ENCODE measurements around the gene CAMKK1. TPM values are rescaled to one million over a fixed set of nuclear protein-coding genes. Genes with fewer than 3 reads are reported as not detected.

The CAMKK1 gene
- total and polyA plus RNA-seq, 11 donors = 2.0 to 6.8 (median 4.2) TPM

DNA sequence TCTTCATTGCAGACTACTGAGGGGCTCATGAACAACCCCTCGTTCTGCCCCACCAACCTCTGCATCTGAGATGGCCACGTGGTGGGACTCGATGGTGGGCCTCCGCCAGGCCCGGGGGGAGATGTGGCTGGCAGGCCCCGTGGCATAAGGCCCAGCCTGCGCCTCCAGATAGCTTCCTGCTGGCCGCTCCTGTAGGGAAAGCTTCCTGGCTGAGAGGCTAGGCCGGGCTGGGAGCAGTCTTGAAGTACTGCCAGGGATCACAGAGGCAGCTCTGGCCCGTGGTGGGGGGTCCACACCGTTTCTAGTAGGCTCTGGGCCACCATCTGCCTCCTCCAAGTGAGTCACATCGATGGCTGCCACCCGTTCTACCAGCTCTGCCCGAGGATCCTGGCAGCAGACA lies 7.6 kb downstream of the CAMKK1 start:
- no peak overlapping the region for H3K4me3 ChIP-seq
- intact Hi-C loops (cut with DNase I) = no loop called here
- no peaks in the 10 kb centered on the region for H3K9me3 ChIP-seq
- DNase-seq = no peak
- ATAC-seq = no peak
- peaks cover 0 to 49% (median 31%) of the 10 kb centered on the region in 12 donors for H3K4me1 ChIP-seq
- peaks cover 0 to 38% (median 16%) of the 10 kb centered on the region in 9 donors for H3K36me3 ChIP-seq
- WGBS, 4 donors = 67 to 80% (median 73%) methylated on average over 3 to 14 of the region's 14 CpGs
- H3K27ac ChIP-seq = no peak overlapping the region
- H3K27me3 ChIP-seq = no peaks in the 10 kb centered on the region
- TF ChIP-seq, protein P1, sequence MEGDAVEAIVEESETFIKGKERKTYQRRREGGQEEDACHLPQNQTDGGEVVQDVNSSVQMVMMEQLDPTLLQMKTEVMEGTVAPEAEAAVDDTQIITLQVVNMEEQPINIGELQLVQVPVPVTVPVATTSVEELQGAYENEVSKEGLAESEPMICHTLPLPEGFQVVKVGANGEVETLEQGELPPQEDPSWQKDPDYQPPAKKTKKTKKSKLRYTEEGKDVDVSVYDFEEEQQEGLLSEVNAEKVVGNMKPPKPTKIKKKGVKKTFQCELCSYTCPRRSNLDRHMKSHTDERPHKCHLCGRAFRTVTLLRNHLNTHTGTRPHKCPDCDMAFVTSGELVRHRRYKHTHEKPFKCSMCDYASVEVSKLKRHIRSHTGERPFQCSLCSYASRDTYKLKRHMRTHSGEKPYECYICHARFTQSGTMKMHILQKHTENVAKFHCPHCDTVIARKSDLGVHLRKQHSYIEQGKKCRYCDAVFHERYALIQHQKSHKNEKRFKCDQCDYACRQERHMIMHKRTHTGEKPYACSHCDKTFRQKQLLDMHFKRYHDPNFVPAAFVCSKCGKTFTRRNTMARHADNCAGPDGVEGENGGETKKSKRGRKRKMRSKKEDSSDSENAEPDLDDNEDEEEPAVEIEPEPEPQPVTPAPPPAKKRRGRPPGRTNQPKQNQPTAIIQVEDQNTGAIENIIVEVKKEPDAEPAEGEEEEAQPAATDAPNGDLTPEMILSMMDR (IDR thresholded peaks at IDR 0.05) = no peak
- TF ChIP-seq POLR2A (IDR thresholded peaks at IDR 0.05) = no peak

- H3K27ac ChIP-seq = no peak overlapping the region
- ATAC-seq (no peak), DNase-seq (no peak)
- TF ChIP-seq, protein P1 (IDR thresholded peaks at IDR 0.05) = no peak
- no peak for TF ChIP-seq POLR2A (IDR thresholded peaks at IDR 0.05)
- peaks cover 0 to 45% (median 26%) of the 10 kb centered on the region in 12 donors for H3K4me1 ChIP-seq
- peaks cover 0 to 40% (median 16%) of the 10 kb centered on the region in 9 donors for H3K36me3 ChIP-seq
- no peak overlapping the region for H3K4me3 ChIP-seq
- no peaks in the 10 kb centered on the region for H3K9me3 ChIP-seq
- H3K27me3 ChIP-seq = no peaks in the 10 kb centered on the region
- intact Hi-C loops (cut with DNase I) = no loop called here
- WGBS, 4 donors = 86 to 97% (median 93%) methylated on average over 12 of the region's 12 CpGs
These were observed 8.7 kb downstream of the CAMKK1 start for GRCh38 chr17:3884188-3884587.

DNA sequence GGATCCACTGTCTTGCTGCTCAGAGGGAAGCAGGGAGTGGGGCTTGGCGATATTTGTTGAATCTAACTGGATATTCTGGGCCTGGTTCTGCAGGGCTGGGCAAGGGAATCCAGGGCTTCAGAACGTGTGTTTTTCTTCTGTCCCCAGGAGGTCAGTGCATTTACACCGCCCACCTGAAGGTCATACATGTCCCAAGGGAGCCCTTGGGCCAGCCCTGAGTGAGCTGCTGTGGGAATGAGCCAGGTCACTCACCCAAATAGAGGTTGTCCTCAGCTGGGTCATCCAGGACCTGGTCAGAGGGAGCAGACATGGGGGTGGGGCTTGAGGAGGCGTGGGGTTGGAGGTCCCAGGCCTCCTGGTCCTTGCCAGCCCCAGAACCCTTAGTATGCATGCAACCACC lies 10.6 kb downstream of the CAMKK1 start:
- Histone ChIP-seq H3K27me3 (no peaks in the 10 kb centered on the region), H3K27ac (no peak overlapping the region), H3K9me3 (no peaks in the 10 kb centered on the region), H3K4me1 (peaks cover 0 to 30% (median 14%) of the 10 kb centered on the region in 12 donors), H3K4me3 (no peak overlapping the region), H3K36me3 (peaks cover 0 to 43% (median 16%) of the 10 kb centered on the region in 9 donors)
- DNase-seq = no peak
- WGBS, 4 donors = 78 to 88% (median 84%) methylated on average over 3 to 4 of the region's 4 CpGs
- TF ChIP-seq, protein P1 (IDR thresholded peaks at IDR 0.05) = no peak
- TF ChIP-seq POLR2A (IDR thresholded peaks at IDR 0.05) = no peak
- ATAC-seq = no peak
- intact Hi-C loops (cut with DNase I) = no loop called here

DNA sequence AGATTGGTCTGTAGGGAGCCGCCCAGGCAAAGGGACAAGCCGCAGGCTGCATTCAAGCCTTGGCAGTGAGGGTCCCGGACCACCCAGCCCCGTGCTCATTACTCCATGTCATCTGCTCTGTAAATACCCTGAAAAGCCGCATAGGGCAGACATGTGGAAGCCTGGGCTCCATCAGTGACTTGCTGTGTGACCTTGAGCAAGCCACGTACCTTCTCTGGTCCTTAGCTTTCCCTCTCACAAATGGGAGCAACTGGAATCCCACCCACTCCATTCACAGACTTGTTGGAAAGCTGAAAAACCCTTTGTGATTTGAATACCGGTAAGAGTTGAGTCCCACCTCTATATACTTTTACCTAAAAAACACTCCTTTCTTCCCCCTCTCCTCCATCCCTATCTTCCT lies 11.9 kb downstream of the CAMKK1 start:
- intact Hi-C loops (cut with DNase I) = no loop called here
- 86 to 97% (median 95%) methylated on average over 6 to 7 of the region's 7 CpGs for WGBS, 4 donors

More for the DNA sequence above, 11.9 kb downstream of the CAMKK1 start:
- no peak for TF ChIP-seq POLR2A (IDR thresholded peaks at IDR 0.05)
- TF ChIP-seq, protein P1 (IDR thresholded peaks at IDR 0.05) = no peak
- no peak for ATAC-seq
- peaks cover 0 to 52% (median 20%) of the 10 kb centered on the region in 9 donors for H3K36me3 ChIP-seq
- H3K27ac ChIP-seq = no peak overlapping the region
- no peaks in the 10 kb centered on the region for H3K9me3 ChIP-seq
- peaks cover 0 to 17% (median 8%) of the 10 kb centered on the region in 12 donors for H3K4me1 ChIP-seq
- no peaks in the 10 kb centered on the region for H3K27me3 ChIP-seq
- DNase-seq = no peak
- no peak overlapping the region for H3K4me3 ChIP-seq
